DND-41 (cell line): ENCODE measurements around the gene PRKAG2.

Experiments
- ATAC-seq: fragments of 200-7000 bp; cut with Tn5 transposase; 3 replicates; pipeline ENCODE4 v1.9.1; 2021; ENCODE audit warnings: low read depth; ENCODE audit not compliant: insufficient read depth
- DNase-seq: peaks from one replicate; pipeline ENCODE4 v3.0.0-alpha.2; 2020
- H2AFZ ChIP-seq: 2 replicates; pipeline ENCODE4 v1.6.0; 2012; ENCODE audit warnings: low read depth, low read length
- H3K27ac ChIP-seq: 2 replicates; pipeline ENCODE4 v1.5.1; 2012; ENCODE audit warnings: low read length, inconsistent platforms
- H3K27me3 ChIP-seq: fragments of 200-600 bp; sonication (generic); 2 replicates; pipeline ENCODE4 v1.6.0; 2012; ENCODE audit warnings: low read length, mild to moderate bottlenecking, inconsistent platforms; ENCODE audit not compliant: insufficient read depth, poor library complexity
- H3K36me3 ChIP-seq: 2 replicates; pipeline ENCODE4 v1.5.1; 2012; ENCODE audit warnings: low read length, inconsistent platforms; ENCODE audit not compliant: insufficient read depth
- H3K4me1 ChIP-seq: 2 replicates; pipeline ENCODE4 v1.5.1; 2012; ENCODE audit warnings: mild to moderate bottlenecking, low read length; ENCODE audit not compliant: insufficient read depth
- H3K4me2 ChIP-seq: 2 replicates; pipeline ENCODE4 v1.6.0; 2012; ENCODE audit warnings: mild to moderate bottlenecking, moderate library complexity, low read length, inconsistent platforms; ENCODE audit not compliant: insufficient read depth
- H3K4me3 ChIP-seq, 2 experiments: fragments of 200-600 bp in 1 of 2; shearing (Covaris generic) in 1 of 2; 2 replicates each; pipeline ENCODE4 v1.5.1; 2012 to 2016; ENCODE audit warnings: inconsistent platforms in 2 of 2, low read length in 2 of 2, mild to moderate bottlenecking in 2 of 2, low read depth in 1 of 2, moderate library complexity in 1 of 2
- H3K79me2 ChIP-seq: 2 replicates; pipeline ENCODE4 v1.6.0; 2012; ENCODE audit warnings: low read length, inconsistent platforms; ENCODE audit not compliant: insufficient read depth
- H3K9ac ChIP-seq: 2 replicates; pipeline ENCODE4 v1.6.0; 2012; ENCODE audit warnings: low read depth, mild to moderate bottlenecking, inconsistent platforms, low read length, moderate library complexity
- H3K9me3 ChIP-seq: 2 replicates; pipeline ENCODE4 v1.5.1; 2012; ENCODE audit warnings: low read length, moderate library complexity, mild to moderate bottlenecking, inconsistent platforms; ENCODE audit not compliant: insufficient read depth, severe bottlenecking
- H4K20me1 ChIP-seq: 2 replicates; pipeline ENCODE4 v1.6.0; 2012; ENCODE audit warnings: low read length; ENCODE audit not compliant: insufficient read depth
- CTCF ChIP-seq: IDR thresholded peaks from 2 replicates; pipeline ENCODE4 v1.5.1; 2012; ENCODE audit warnings: borderline replicate concordance, low read length, moderate library complexity, mild to moderate bottlenecking; ENCODE audit not compliant: poor library complexity, severe bottlenecking; ENCODE audit errors: extremely low read depth
- EZH2 ChIP-seq: IDR thresholded peaks from 3 replicates; pipeline ENCODE4 v1.6.1; 2012; ENCODE audit warnings: borderline replicate concordance, low read depth, mild to moderate bottlenecking, moderate library complexity, low read length, inconsistent platforms; ENCODE audit not compliant: severe bottlenecking

The PRKAG2 gene

GRCh38 chr7:151711906-151712809 lies 164.8 kb downstream of the PRKAG2 start:
- DNase-seq, result no peak
- H3K4me2 ChIP-seq, result no peak overlapping the region
- H4K20me1 ChIP-seq, result 0 out of 2 replicates have a peak, but pooled peaks cover 2% of the 10 kb centered on the region
- H2AFZ ChIP-seq, result no peak overlapping the region
- ATAC-seq, result no peak
- H3K79me2 ChIP-seq, result no peaks in the 10 kb centered on the region
- H3K36me3 ChIP-seq, result no peaks in the 10 kb centered on the region
- TF ChIP-seq CTCF (no peak), EZH2 (no peak)
- peaks cover under 1% of the 10 kb centered on the region for H3K27me3 ChIP-seq
- H3K4me3 ChIP-seq, result no peak overlapping the region
- no peaks in the 10 kb centered on the region for H3K9me3 ChIP-seq
- no peaks in the 10 kb centered on the region for H3K4me1 ChIP-seq
- no peak overlapping the region for H3K27ac ChIP-seq
- H3K9ac ChIP-seq, result no peak overlapping the region

- H3K27me3 ChIP-seq, result peaks cover 7% of the 10 kb centered on the region
Observed at GRCh38 chr7:151711435-151711872, 165.5 kb downstream of the PRKAG2 start.

GRCh38 chr7:151710646-151711434 lies 166.1 kb downstream of the PRKAG2 start:
- no peaks in the 10 kb centered on the region for H3K9me3 ChIP-seq
- no peak overlapping the region for H3K4me2 ChIP-seq
- no peaks in the 10 kb centered on the region for H3K36me3 ChIP-seq
- peaks cover 12% of the 10 kb centered on the region for H3K27me3 ChIP-seq
- TF ChIP-seq CTCF, result no peak
- no peak for TF ChIP-seq EZH2
- H3K4me3 ChIP-seq, result no peak overlapping the region
- DNase-seq (no peak), ATAC-seq (no peak)
- H3K79me2 ChIP-seq, result no peaks in the 10 kb centered on the region
- H3K27ac ChIP-seq, result no peak overlapping the region
- no peak overlapping the region for H2AFZ ChIP-seq
- H4K20me1 ChIP-seq, result 0 out of 2 replicates have a peak, but pooled peaks cover 2% of the 10 kb centered on the region
- H3K9ac ChIP-seq, result no peak overlapping the region
- no peaks in the 10 kb centered on the region for H3K4me1 ChIP-seq

More at GRCh38 chr7:151711435-151711872, 165.5 kb downstream of the PRKAG2 start:
- Histone ChIP-seq H4K20me1 (0 out of 2 replicates have a peak, but pooled peaks cover 2% of the 10 kb centered on the region), H3K36me3 (no peaks in the 10 kb centered on the region), H2AFZ (no peak overlapping the region), H3K9me3 (no peaks in the 10 kb centered on the region), H3K9ac (no peak overlapping the region), H3K79me2 (no peaks in the 10 kb centered on the region), H3K4me1 (no peaks in the 10 kb centered on the region), H3K4me3 (no peak overlapping the region), H3K27ac (no peak overlapping the region), H3K4me2 (no peak overlapping the region)
- TF ChIP-seq EZH2 (no peak), CTCF (no peak)
- DNase-seq (no peak), ATAC-seq (no peak)
